ENCODE results near the gene OR2W3.

The OR2W3 gene

DNA sequence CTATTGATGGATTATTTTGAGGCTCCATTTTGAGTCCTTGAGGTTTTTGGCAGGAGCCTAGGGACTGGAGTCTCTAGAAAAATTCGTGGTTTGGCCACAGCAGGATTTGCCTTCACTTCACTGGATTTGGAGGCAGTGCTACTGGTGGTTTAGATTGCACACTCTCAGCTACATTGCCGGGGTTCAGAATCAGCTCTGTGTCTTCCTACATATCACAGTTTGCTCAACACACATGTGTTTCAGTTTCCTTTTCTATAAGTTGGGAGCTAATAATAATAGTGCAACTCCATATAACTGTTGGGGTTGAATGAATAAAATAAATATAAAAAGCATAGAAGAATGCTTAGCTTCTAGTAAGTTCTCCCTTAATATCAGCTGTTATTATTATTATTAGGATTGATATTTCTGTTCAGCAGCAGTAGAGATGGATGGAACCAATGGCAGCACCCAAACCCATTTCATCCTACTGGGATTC lies at the start of gene OR2W3:
TSS of gene OR2W3 (plus strand) at position 425 of the 475 bp plus-strand sequence. CDS start at position 425, 0 bp downstream.
- no peak for DNase-seq

DNA sequence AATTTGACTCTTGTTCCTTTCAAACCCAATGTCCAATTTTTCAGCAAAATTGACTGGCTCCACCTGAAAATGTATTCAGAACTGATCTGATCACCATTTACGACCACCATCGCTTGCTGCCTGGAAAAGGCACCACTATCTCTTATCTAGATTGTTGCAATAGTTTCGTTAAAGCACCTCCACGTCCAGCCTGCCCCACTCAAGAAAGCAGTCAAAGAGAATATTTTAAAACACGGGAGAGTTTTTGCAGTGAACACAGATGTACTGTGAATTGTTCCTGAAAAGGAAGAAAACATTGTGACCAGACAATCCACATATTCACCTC lies 49.7 kb upstream of the OR2W3 start:
- no peak for DNase-seq

DNA sequence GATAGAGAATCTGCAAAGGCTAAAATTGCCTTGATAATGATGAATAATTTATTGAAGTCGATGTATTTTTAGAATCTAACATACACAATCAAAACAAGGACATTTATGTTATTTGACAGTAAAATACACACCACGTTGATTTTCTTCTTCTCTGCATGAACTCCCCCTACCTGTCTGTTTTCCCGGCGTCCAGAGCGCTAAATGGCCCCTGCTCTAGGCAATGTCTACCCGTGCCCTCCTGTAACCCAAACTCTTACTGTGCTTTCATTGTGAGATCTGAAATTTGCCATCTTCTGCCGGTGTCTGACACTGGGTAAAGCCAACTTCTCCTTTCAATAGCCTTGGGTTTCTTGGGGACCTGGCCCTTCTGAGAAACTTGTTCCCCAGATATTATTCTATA lies 47.0 kb upstream of the OR2W3 start:
- no peak for DNase-seq

DNA sequence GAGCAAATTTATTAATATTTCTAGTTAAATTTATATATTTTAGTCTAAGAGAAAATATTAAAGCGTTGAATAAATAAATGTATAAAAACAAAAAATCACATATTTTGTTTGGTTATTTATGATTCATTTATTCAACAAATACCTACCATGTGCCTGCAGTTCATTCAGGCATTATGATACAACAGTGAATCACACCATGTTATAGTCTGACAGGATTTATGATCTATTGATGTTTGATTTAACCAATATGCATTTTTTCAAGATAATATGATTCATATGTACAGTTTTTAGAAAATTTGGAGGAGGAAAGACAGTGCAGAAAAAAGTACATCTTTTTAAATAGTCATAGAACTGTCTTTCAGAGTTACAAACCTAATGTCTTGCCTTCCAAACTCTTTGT lies 45.8 kb upstream of the OR2W3 start:
- DNase-seq = no peak

DNA sequence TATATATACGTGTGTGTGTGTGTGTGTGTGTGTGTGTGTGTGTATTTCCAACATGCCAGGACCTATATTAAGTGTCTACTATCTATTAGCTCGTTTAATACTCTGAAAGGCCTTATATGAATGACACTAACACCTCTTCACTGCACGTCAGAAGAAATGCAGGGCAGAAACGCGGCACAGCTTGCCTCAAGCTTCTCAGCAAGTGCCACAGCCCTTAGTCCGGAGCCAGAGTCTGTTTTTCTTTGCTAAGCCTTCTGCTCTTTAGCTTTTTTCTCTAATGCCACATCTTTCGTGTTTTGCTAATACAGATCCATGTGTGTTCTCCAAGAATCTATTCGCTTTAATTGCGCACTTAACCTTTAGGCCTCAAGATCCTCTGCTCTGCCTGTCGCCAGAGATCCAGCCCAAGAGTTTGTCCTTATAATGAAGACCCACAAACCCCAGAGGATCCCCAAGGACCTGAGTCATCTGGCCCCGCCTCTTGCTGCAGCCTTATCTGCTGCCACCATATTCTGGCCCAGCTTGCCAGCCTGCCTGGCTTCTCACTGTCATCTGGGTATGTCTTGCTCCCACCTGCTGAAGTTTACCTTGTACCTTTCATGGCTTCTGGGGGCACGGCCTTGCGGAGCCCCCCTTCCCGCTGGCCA lies 40.4 kb upstream of the OR2W3 start:
- no peak for DNase-seq

DNA sequence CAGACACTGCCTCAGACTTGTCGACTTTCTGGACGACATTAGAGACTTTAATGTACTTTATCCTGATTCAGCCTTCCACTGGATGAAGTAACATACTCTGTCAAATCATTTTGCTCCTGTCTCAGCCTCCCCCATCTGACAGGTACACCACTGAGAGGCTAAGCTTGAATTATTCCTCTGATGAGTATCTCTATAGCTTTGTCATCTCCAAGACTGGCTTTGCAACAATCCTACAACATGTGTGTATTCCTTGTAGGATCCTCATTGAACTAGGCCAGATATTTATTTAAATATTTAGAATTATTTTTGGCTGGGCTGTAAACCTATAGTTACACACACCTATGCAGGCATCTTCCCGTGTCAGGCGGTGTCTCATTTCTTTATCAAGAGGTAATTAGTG lies 39.5 kb upstream of the OR2W3 start:
- DNase-seq = no peak

DNA sequence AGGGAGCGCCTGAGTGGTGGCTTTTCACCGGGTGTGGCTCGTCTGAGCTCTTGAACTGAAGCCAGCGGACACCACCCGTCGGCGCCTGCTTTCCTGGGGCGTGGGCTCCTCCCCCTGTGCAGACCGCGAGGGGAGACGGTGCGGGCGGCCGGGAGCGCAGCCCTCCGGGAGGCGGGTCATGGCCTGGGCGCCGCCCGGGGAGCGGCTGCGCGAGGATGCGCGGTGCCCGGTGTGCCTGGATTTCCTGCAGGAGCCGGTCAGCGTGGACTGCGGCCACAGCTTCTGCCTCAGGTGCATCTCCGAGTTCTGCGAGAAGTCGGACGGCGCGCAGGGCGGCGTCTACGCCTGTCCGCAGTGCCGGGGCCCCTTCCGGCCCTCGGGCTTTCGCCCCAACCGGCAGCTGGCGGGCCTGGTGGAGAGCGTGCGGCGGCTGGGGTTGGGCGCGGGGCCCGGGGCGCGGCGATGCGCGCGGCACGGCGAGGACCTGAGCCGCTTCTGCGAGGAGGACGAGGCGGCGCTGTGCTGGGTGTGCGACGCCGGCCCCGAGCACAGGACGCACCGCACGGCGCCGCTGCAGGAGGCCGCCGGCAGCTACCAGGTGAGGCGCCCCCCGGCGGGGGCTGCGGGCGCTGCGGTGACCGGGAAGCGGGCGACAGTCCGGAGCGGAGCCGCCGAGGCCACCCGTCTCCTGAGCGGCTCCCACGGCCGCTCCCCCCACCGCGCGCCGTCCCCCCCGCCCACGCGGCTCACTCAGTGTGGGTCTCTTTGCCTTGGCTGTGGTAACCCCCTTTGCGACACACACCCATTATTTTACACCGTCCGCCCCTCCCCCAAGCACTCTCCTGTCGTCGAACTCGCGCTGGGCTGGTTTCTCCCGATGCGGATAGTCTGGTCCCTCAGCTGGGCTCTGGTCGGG lies 38.1 kb upstream of the OR2W3 start, which contains the start of gene TRIM58:
TSS of gene TRIM58 (plus strand) at position 119 of the 916 bp plus-strand sequence. CDS start at position 179, 60 bp downstream.
- peak; percentile 73 for DNase-seq

DNA sequence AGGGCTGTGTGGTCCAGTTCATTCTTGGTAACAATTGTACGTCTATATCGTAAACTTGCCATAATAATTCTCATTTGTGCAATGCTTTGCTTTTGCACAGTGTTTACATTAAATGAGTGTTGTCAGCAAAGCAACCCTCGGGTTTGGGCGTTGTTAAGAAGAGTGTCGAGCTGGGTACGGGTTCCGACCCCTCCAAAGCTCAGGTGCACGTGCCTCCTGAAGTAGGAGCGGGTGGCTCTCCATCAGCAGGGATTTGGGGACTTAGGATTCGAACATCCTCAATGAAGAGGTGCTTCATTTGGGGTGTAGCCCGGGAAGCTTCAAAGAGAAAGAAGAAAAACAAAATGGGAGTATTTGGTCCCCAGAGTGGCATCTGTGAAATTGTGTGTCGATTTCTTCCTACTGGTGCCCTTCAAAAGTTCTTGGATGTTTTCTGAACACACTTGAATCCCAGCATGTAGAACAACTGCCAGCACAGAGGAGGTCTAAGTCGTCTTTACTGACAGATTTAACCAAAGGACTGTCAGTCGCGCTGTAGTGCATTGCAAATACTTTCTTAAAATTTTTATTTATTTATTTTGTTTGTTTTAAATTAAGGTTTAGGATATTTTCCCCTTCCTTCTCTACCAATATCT lies 37.3 kb upstream of the OR2W3 start:
- DNase-seq = peak; percentile 2

DNA sequence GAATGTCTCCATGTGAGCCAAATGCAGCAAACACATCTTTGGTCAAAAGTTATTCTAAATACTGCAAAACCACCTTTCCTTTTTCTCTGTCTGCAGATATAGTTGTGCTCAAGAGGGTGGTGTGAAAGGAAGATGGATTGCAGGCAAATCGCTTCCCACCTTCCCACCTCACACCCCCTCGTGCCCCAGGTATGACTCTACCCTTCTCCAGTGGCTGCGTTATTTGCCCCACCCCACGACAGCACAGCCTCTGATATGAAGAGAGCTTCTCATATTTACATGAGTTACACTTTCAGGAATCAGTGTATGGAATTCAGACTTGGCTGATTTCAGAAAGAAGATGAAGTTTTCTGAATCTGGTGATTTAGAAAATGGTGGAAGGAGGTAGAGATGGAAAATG lies 32.6 kb upstream of the OR2W3 start:
- no peak for DNase-seq

DNA sequence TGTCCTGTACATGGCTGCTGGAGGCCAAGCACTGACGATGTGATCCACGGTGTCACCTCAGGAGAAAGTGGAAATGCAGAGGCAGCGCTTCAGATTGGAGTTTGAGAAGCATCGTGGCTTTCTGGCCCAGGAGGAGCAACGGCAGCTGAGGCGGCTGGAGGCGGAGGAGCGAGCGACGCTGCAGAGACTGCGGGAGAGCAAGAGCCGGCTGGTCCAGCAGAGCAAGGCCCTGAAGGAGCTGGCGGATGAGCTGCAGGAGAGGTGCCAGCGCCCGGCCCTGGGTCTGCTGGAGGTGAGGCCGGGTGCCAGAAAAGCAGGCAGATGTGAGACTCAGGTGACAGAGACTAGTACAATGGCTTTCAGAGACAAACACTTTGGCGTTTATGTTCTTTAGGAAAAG lies 30.7 kb upstream of the OR2W3 start:
- DNase-seq = no peak

DNA sequence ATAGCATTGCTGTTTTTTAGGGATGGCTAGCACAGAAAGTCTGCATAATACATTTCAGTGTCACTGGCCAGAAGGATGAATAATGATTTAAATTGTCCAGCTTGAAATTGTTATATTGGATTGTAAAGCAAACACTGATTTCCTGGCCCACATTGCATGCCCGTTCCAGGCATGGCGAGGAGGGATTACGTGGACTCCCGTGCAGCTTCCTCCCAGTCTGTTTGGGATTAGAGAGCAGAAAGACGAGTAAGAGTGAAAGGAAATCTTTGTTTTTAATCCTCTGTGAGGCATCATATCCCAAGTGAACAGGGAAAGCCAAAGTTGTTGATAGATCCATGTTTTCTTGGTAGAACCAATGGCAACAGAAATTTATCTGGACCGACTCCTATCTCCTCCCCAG lies 30.0 kb upstream of the OR2W3 start:
- no peak for DNase-seq

DNA sequence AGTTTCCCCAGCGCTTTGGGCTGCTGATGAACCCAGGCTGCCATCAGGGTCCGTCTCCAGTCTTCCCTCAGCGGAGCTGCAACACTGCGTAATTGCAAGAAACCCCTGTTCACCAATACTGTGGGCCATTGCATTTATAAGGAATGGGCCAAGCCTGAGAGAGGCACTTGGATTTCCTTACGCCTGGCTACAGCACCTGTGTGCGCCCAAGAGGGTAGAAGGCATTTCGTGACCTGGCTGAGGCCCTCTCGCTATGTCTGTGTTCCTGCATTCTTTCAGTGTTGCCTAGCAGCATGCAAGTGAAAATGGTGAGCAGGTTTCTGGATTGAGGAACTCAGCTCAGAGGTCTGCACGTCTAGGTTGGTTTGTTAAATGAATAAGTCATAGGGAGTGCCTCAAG lies 12.0 kb upstream of the OR2W3 start:
- DNase-seq = no peak

DNA sequence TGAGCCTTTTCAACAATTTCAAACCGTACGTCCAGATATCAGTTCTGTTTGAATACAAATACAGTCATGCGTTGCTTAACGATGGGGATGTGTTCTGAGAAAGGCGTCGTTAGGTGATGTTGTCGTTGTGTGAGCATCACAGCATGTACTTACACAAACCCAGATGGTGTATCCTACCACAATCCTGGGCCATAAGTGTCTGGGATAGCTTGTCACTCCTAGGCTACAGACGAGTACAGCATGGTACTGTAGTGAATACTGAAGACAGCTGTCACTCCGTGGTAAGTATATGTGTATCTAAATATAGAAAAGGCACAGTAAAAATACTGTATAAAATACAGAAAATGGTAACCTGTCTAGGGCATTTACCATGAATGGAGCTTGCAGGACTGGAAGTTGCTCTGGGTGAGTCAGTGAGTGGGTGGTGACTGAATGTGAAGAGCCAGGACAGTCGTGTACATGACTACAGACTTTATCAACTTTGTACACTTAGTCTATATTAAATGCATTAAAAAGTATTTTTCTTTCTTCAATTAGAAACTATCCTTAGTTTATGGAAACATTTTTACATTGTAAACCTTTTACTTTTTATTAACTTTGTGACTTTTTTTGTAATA lies 10.5 kb upstream of the OR2W3 start:
- DNase-seq = no peak

DNA sequence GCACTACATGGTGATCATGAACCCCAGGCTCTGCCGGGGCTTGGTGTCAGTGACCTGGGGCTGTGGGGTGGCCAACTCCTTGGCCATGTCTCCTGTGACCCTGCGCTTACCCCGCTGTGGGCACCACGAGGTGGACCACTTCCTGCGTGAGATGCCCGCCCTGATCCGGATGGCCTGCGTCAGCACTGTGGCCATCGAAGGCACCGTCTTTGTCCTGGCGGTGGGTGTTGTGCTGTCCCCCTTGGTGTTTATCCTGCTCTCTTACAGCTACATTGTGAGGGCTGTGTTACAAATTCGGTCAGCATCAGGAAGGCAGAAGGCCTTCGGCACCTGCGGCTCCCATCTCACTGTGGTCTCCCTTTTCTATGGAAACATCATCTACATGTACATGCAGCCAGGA lies 589 bp downstream of the OR2W3 start:
- no peak for DNase-seq

DNA sequence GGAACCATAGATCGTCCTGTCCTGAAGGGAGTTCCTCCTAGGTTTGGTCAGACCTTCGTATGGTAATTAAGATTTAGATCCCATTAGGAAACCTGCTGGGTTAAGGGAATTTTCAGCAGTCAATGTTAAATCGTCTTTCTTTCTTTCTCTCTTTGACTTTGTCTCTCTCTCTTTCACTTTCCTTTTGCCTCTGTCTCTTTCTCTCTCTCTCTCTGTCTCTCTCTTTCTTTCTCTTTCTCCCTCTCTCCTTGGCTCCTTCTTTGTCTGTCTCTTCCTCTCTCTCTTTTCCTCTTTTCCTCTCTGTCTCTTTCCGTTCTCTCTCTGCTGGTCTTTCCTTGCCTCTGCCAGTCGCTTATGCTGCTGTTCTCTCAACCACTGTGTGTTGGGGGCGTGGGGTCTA lies 8.7 kb downstream of the OR2W3 start:
- no peak for DNase-seq

DNA sequence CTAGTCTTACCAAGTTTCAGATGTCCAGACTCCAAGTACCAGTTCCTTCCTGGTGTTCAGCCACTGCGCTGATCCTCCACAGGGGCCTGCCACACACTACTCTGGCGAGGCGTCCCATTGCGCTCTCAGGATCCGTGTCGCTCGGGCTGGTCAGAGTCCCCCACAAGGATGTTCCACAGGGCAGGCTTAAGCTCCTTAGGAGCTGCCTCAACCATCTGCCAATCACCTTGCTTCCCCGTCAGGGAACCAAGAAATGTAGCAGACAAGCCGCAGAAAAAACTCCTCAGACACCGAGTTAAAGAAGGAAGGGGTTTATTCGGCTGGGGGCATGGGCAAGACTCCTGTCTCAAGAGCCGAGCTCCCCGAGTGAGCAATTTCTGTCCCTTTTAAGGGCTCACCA lies 9.8 kb downstream of the OR2W3 start:
- DNase-seq = no peak

DNA sequence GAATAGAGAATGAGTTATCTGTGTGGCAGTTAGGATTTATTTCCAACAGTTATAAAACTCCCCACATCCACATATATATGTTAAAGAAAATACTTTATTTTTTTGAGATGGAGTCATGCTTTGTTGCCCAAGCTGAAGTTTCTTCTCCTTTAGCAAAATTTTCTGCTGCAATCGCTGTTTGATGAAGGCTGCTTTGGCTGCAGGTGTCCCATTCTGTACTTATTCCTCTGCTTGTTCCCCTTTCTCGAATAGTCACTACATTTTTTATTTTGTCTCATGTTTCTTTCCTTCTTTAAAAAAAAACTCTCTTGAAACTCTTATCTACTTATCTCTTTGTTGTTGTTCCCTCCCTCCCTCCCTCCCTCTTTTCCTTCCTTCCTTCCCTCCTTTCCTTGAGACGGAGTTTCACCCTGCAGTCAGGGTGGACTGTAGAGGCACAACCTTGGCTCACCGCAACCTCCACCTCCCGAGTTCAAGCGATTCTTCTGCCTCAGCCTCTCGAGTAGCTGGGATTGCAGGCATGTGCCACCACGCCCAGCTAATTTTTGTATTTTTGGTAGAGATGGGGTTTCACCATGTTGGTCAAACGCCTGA lies 10.6 kb downstream of the OR2W3 start:
- DNase-seq = no peak

DNA sequence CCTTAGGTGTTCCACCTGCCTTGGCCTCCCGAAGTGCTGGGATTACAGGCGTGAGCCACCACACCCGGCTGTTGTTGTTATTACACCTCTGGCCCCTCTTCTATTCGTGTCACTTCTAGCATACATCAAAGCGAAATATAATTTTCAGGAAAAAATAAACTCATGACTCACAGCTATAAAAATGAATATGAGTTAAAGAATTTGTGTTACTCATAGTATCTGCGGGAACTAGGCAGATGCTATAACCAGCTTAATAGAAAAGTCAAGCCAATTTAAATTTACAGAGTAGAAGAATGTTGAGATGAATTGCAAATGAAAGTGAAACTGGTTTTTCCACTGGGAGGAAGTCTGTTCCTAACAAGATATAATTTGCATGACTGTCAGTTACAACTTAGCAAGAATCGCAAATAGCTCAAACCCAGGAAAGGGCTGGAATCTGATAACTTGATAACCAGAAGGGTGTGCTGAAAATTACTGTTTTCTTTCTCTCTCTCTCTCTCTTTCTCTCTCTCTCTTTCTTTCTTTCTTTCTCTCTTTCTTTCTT lies 11.2 kb downstream of the OR2W3 start:
- DNase-seq = peak; percentile 5

DNA sequence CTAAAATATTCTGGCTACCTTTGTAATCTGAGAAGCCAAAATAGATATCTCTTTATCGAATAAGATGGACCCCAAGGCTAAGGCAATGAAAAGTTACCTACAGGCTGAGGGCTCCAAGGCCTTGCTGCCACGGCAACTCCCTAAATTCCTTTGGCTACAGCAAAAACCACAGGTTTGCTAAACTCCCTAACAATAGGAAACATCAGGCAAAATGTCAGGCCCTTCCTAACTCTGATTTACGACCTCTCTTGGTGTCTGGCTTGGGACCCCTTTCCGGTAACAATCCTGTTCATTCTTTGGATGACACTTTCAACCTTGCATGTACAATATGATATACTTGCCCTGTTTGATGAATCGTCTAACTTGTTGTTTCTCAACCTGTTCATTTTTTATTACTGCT lies 13.4 kb downstream of the OR2W3 start:
- DNase-seq = no peak

DNA sequence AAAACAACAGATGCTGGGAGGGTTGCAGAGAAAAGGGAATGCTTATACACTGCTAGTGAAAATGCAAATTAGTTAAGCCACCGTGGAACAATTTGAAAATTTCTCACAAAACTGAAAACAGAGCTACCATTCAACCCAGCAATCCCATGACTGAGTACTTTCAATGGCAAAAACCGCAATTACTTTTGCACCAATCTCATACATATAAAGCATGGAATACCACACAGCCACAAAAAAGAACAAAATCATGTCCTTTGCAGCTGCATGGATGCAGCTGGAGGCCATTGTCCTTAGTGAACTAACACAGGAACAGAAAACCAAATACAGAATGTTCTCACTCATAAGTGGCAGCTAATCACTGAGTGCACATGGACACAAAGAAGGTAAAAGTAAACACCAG lies 18.4 kb downstream of the OR2W3 start:
- DNase-seq = no peak

DNA sequence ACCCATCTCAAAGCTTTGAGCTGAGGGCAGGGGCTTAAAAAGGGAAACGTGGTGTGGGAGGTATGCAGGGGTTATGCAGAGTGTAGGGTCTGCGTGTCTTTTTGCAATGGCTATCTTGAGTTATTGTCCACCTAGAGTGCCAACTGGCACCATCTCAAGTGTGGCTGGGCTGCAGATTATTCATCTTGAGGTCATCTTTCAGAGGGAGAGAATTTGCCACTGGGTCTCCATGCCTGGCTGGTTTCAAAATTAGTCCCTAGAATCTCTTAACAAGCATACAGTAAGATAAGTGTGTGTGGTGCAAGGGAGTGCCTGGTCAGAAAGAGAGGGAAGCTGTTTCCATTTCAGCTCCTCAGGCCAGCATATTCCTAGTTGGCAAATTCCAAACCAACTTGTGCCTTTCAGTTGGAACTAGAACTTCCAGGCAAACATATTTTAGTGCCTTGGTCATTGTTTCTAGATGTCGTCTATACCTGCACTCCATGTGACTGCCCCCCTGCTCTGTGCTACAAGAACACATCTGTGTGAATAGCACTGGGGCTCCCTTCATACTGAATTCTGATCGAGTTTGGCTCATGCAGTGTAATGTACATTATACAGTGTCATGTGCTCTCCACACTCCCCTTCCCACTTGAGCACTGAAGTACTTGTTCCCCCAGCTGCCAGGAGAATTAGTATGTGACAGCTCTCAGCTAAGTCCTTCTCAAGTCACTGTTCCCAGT lies 19.7 kb downstream of the OR2W3 start:
- peak; percentile 51 for DNase-seq

DNA sequence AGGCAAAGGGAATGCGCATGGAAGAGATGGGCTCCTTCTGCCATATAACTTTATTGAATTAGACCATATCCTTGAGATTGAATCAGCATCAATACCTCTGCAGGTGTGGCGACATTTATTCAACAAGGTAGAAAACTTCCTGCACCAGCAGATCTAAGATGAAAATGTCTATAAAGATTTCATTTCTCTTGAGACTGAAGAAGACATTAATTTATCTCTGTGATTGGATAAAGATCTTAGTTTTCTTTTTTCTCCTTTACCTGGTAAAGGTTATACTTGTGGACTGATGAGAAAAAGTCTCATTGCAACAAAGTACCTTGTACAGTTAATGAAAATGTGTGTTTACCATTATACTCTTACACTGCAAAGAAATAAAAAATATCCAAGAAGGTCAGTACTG lies 24.6 kb downstream of the OR2W3 start, which contains the start of gene OR2T8:
TSS of gene OR2T8 (plus strand) at position 301 of the 400 bp plus-strand sequence. CDS start 766 bp downstream, outside the sequence.
- DNase-seq = no peak
